Measurements from ENCODE around the gene ATP6V0A1.

DNA sequence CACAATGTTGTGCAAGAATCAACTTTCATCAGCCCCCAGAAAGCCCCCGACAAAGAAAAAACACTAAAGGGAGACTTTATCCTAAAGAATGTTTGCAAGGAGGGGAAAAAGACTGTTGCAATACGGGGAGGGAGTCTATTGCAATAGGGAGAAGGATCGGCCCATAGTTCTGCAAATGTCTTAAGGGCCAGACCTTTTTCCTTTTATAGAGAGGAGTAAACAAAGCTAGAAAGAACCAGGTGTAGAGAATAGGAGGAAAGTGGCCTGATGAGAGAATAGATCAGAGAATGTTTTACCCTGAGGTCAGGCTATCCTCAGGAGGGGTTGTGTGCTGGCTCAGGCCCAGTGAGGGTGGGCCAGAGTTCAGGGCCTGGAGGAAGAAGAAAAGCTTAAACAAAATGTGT lies 26.9 kb upstream of the ATP6V0A1 start:
- TF ChIP-seq, protein P1, sequence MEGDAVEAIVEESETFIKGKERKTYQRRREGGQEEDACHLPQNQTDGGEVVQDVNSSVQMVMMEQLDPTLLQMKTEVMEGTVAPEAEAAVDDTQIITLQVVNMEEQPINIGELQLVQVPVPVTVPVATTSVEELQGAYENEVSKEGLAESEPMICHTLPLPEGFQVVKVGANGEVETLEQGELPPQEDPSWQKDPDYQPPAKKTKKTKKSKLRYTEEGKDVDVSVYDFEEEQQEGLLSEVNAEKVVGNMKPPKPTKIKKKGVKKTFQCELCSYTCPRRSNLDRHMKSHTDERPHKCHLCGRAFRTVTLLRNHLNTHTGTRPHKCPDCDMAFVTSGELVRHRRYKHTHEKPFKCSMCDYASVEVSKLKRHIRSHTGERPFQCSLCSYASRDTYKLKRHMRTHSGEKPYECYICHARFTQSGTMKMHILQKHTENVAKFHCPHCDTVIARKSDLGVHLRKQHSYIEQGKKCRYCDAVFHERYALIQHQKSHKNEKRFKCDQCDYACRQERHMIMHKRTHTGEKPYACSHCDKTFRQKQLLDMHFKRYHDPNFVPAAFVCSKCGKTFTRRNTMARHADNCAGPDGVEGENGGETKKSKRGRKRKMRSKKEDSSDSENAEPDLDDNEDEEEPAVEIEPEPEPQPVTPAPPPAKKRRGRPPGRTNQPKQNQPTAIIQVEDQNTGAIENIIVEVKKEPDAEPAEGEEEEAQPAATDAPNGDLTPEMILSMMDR (IDR thresholded peaks at IDR 0.05; ENCODE audit: poor library complexity, severe bottlenecking), result no peak
- TF ChIP-seq EP300 (conservative IDR thresholded peaks at IDR 0.05; ENCODE audit: poor library complexity, severe bottlenecking) (no peak), POLR2AphosphoS5 (IDR thresholded peaks at IDR 0.05) (no peak)

All from neural cell (in vitro differentiated cells).